Fibroblast of skin of abdomen (primary cell): ENCODE measurements around the gene TMEM139.
"Not testable (repeated sequence)": the region's sequence is repeated elsewhere in the genome, so short reads cannot be mapped to it uniquely, and the experiment has no call there.

Experiments
- DNase-seq: peaks from one replicate; pipeline ENCODE4 v3.0.0-alpha.2; 2013

Gene TMEM139

GRCh38 chr7:143289888-143290287 is 5.1 kb downstream of the TMEM139 start:
- not testable (repeated sequence) for DNase-seq

DNA sequence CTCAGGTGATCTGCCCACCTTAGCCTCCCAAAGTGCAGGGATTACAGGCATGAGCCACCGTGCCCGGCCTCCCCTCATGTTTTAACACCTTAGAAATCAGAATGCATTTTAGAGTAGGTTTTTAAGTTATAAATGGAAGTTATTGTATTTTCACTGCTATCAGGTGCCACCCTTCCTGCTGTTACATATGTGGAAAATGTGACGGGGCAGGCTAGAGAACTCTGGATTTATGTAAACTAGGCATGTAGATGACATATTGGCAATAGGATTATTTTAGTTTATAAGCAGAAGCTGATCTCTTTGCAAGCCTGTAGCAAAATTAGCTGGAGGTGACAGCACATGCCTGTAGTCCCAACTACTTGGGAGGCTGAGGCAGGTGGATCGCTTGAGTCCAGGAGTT is 5.5 kb downstream of the TMEM139 start:
- DNase-seq, result no peak

DNA sequence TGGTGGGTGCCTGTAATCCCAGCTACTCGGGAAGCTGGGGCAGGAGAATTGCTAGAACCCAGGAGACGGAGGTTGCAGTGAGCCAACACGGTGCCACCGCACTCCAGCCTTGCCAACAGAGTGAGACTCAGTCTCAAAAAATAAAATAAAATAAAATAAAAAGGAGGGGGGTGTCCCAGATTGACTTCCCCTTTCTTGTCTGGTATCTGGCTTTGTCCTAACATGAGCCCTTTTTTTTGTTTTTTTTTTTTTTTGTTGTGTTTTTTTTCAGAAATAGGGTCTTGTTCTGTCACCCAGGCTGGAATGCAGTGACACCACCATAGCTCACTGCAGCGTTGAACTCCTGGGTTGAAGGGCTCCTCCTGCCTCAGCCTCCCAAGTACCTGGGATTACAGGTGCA is 8.1 kb downstream of the TMEM139 start:
- DNase-seq, result no peak

- peak; percentile 70 for DNase-seq
Measured at GRCh38 chr7:143295870-143296269, 11.1 kb downstream of the TMEM139 start.

DNA sequence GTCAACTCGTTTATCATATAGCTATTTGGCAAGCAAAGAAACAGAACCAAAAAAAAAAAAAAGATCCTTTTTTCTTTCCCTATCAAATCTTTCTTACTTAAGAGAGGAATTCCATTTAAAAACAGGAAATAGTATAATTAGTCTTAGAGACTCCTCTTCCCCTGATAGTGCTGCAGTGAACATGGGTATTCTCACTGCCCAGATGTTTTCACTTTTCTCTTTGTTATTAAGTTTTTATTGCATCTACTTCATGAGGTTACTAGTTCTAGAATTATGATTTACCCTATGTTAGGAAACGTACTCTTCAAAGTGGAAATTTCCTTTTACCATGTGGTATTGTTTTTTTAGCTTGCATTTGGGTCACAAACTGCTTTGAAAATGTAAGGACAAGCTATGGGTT is 11.9 kb downstream of the TMEM139 start:
- DNase-seq, result no peak

GRCh38 chr7:143299346-143299745 is 14.6 kb downstream of the TMEM139 start:
- DNase-seq, result no peak

DNA sequence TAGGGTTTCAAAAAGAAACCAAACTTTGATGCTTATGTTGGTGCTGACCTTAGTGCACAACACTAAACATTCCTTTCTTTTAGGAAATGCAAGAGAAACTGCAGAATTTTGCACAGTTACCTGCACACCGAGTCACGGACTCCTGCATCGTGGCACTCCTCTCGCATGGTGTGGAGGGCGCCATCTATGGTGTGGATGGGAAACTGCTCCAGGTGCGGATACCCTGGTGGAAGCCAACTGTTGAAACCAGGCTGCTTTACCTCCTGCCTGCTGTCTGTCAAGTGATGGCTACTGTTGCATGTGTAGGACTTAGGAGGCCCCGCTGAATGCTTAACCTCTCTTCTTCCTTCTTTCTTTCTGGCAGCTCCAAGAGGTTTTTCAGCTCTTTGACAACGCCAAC is 15.1 kb downstream of the TMEM139 start:
- no peak for DNase-seq

DNA sequence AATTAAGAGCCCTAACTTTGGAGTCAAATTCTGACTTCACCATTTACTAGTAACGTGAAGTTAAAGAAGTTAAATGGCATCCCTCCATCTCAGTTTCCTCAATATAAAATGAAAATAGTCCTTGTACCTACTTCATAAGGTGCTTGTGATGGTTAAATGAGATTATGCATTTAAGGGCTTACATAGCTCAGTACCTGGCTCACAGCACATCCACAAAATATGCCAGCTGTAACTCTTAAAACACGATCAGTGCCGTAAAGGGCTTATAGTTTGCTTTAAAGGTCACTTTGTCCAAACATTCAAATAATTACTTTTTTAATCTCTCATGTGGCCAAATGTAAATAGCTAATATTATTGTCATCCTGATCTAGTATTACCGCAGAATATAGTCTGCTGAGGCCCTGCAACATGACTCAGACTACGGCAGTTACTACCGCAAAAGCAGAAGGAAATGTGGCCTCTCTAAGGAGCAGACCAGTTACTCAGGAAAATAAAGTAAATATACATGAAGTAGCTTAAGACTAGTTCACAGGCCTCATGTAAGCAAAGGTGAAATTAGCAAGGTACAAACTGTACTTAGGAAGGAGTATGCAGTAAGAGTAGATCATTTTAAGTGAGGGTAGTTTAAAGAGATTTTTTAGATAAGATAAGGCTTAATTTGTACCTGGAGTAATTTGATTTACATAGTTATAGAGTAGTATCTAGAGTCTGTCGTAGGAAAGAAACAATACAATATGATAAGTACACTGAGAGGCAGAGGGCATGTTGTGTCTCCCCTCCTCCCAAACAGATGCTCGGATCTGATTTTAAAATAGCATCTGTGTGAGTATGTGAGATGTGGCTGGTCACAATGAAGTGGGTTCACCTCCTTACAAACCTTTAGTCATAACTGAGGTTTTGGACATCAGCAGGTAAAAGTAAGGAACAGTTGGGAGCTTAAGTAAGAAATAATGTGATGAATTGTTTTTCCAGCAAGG is 16.5 kb downstream of the TMEM139 start:
- DNase-seq, result no peak

GRCh38 chr7:143303733-143304132 is 19.0 kb downstream of the TMEM139 start:
- no peak for DNase-seq

- no peak for DNase-seq
Measured at GRCh38 chr7:143304938-143305337, 20.2 kb downstream of the TMEM139 start.

GRCh38 chr7:143305423-143306070 is 20.8 kb downstream of the TMEM139 start:
- no peak for DNase-seq

- no peak for DNase-seq
Measured at GRCh38 chr7:143308632-143309031, 23.9 kb downstream of the TMEM139 start.

GRCh38 chr7:143314127-143314526 is 29.4 kb downstream of the TMEM139 start:
- DNase-seq, result no peak

GRCh38 chr7:143315776-143316175 is 31.0 kb downstream of the TMEM139 start, which contains the start of gene CLCN1:
Gene CLCN1, plus strand, starts transcription at chr7:143316111. Its CDS starts 102 bp downstream, at chr7:143316213.
- DNase-seq, result no peak

- DNase-seq, result no peak
Measured at GRCh38 chr7:143316492-143316891, 31.7 kb downstream of the TMEM139 start.

DNA sequence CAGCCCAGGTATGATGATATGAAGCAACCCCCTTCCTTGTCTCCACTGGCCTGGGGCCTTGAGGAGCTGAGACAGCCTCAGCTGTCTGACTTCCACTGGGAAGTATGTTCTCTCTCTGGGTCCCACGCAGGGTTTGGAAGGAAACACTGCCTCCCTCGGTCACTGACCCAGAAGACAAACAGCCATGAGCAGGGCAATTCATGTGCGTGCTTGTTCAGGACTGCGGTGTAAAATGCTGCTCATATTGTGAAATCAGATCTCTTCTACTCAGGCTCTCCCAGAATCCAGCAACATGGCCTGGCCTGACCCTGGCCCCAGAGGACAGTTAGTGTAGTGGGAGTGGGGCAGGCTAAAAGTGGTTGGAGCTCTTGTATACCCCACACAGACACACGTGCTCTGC is 33.9 kb downstream of the TMEM139 start:
- DNase-seq, result peak; percentile 20

DNA sequence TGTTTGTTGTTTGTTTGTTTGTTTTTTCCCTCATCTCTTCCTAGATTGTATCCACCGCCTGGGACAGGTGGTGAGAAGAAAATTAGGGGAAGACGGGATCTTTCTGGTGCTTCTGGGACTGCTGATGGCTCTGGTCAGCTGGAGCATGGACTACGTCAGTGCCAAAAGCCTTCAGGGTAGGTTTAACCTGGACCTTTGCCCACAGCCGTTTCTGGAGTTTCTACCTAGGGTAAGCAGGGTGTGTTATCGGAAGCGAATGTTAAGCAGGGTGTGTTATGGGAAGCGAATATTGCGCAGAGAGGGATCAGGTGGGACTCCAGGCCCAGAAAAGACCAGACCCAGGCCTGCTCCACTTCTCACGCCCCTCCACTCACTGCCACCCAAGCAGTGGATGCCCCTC is 35.9 kb downstream of the TMEM139 start:
- DNase-seq, result no peak

- no peak for DNase-seq
Measured at GRCh38 chr7:143321242-143321641, 36.5 kb downstream of the TMEM139 start.

GRCh38 chr7:143321734-143322133 is 37.0 kb downstream of the TMEM139 start:
- DNase-seq, result no peak

DNA sequence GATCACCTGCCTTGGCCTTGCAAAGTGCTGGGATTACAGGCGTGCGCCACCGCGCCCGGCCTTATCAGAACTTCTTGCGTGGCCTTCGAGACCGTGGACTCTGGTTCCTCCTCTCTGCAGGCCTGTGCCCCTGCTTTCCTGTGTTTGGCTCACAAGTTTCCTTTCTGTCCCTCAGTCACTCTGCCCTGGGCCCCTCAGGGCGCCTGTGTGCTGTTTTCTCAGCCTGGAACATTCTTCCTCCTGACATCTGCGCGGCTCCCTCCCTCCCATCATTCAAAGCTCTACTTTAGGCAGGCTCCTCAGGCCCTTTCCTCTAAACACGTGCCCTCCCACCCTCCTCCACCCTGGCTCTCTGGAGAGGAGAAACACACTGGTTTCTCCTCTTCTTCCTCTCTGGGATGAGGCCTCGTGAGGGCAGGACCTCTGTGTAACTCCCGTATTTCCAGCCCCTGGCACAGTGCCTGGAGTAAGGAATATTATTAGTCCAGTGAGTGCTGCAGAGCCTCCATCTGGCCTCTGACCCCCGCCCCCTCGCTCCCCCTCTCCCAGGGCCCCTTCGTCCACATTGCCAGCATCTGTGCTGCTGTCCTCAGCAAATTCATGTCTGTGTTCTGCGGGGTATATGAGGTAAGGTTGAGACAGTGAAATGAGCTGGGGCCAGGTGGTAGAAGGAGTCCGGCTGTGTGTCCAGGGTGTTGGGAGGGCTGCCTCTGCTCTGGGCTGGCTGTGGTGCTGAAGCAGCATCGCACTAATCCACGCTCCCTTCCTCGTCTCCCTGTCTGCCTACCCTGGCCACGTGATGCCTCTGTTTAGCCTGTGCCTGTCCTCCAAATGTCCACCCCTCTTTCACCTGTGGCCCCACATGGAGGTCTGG is 38.2 kb downstream of the TMEM139 start:
- no peak for DNase-seq

DNA sequence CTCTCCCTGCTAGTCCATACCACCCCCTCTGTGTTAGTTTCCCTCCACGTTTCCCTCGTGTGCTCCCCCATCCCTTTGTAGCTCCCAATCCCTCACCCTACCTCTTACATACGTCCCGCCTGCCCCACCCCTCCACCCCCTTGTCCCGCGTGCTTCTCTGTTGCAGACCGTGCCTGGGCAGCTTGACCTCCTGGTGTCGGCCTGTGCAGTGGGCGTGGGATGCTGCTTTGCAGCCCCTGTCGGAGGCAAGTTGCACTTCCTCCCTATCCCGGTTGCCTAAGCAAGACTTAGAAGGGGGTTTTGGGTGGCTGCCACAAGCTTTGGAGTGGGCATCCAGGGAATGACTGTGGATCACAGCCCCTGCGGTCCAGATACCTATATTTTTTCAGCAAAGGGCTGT is 38.9 kb downstream of the TMEM139 start:
- DNase-seq, result no peak

DNA sequence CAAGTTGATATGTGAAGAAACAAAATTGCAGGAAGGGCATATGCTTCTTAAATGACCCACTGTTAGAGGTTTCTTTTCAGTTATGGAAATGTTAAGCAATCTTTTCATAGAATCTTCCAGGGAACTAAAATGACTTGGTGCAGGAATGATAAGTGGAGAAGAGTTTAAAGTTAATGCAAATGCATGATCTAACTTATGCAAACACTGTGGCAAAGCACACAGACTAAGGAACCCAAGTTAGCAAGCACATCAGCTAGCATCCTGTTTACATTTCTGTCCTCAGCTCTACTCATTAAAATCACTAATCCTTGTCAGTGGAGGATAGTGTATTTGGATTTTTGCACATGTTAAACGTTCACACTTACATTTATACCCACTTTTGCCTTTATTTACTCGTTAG is 40.5 kb downstream of the TMEM139 start:
- no peak for DNase-seq

DNA sequence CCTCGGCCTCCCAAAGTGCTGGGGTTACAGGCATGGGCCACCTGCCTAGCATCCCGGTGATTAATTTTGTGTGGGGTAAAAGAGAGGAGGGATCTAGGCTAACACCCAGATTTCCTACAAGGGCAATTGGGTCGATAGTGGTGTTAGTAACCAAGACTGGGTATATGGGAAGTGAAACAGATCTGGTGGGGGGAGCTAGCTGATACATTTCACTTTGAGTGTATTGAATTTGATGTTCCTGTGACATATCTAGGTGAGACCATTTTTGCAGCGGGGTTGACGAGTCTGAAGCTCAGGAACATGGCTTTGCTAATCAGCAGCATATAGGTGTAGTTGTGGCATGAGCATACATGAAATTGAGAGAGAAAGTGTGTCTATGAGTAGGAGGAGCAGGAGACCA is 43.1 kb downstream of the TMEM139 start:
- DNase-seq, result no peak
